Measurements from ENCODE around the gene SORCS1. TPM values are rescaled to one million over a fixed set of nuclear protein-coding genes. Genes with fewer than 3 reads are reported as not detected.

SORCS1 gene
- total and polyA plus RNA-seq, 2 of the 8 experiments (the other 6 are each of a cell fraction or from before 2014, with no cell fraction given) = 4.1 to 4.6 TPM

DNA sequence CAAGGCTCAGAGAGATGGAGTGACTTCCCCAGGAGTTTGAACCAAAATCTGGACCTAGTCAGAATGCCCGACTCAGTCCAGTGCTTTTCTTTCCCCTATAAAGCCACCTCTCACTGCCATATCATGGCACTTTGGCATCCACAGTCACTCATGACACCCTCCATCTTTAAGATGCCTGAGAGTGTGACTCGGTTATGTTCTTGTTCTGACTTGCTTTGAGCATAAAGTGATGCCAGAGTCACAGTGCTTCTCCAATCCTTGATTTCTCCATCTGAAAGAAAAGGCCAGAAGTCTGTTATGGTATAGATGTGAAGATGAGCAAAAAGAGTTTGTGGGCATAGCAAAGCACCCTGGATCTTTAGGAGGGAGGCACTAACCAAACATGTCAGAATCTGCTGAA, 538.1 kb downstream of the SORCS1 start (continued):
- TF ChIP-seq PHF8 (conservative IDR thresholded peaks at IDR 0.05; ENCODE audit: low read depth, low read length) = no peak
- no peak for TF ChIP-seq GABPA (IDR thresholded peaks at IDR 0.05; ENCODE audit: borderline replicate concordance, insufficient read depth, low read length)
- TF ChIP-seq YY1 (IDR thresholded peaks at IDR 0.05; ENCODE audit: low read depth, low read length) = no peak
